Body of pancreas (tissue), 4 donors: ENCODE data around the gene TARDBP. TPM values are rescaled to one million over a fixed set of nuclear protein-coding genes. Genes with fewer than 3 reads are reported as not detected.
A peak's percentile ranks its signal among the peaks of the same experiment; 100 is the strongest.
"Not testable (repeated sequence)": the region's sequence is repeated elsewhere in the genome, so short reads cannot be mapped to it uniquely, and the experiment has no call there.

Experiments used
- ATAC-seq: fragments of 150-250 bp; one replicate; pipeline ENCODE4 v1.9.1; 2016
- DNase-seq, 4 donors: peaks; one replicate each; pipeline ENCODE4 v3.0.0-alpha.2; 2019
- H3K27ac ChIP-seq, 4 donors: fragments of 200-600 bp; sonication (generic); 1 replicate in 3 of 4; 2 replicates in 1 of 4; pipeline versions ENCODE4 v1.5.1 to v1.6.1; 2016 to 2019; ENCODE audit warnings: mild to moderate bottlenecking in 1 of 4, mixed read lengths in 1 of 4, moderate library complexity in 1 of 4
- H3K27me3 ChIP-seq, 2 donors: fragments of 200-600 bp; sonication (generic); one replicate each; pipeline ENCODE4 v1.6.0; 2016; ENCODE audit warnings: mild to moderate bottlenecking in 1 of 2
- H3K36me3 ChIP-seq, 2 donors: fragments of 200-600 bp; sonication (generic); replicated peaks in 1 of 2; 2 replicates each; pipeline ENCODE4 v1.5.1; 2016; ENCODE audit warnings: low read depth in 2 of 2; ENCODE audit not compliant: insufficient read depth in 1 of 2
- H3K4me1 ChIP-seq: fragments of 200-600 bp; sonication (generic); one replicate; pipeline ENCODE4 v1.6.0; 2016
- H3K4me3 ChIP-seq, 2 donors: fragments of 200-600 bp; sonication (generic); 1 replicate in 1 of 2; 2 replicates in 1 of 2; pipeline ENCODE4 v1.5.1; 2016 to 2019
- H3K9me3 ChIP-seq, 3 donors: fragments of 200-600 bp; sonication (generic); 1 replicate in 2 of 3; 2 replicates in 1 of 3; pipeline ENCODE4 v1.5.1; 2016
- POLR2A ChIP-seq, 3 donors: fragments of 450-650 bp; IDR thresholded peaks; one replicate each; pipeline ENCODE4 v1.6.1; 2016; ENCODE audit warnings: antibody characterized with exemption in 3 of 3, mild to moderate bottlenecking in 2 of 3
- WGBS, 2 donors: methylation state at CpG; one replicate each; pipeline ENCODE4 v1.1.5; 2017; 5-methylcytosine and 5-hydroxymethylcytosine counted together
- intact Hi-C: fragments of 100-400 bp; cut with DNase I; formaldehyde crosslinking; loops from one replicate; pipeline ENCODE4 v1.15.1; 2023
- total RNA-seq, 2 donors: library from RNA; depleted of rRNA; stranded (reverse); fragments of >200 nt; gene quantifications; one replicate each; pipeline ENCODE4 v1.1.0, GENCODE V29; 2016
- TF ChIP-seq, protein P1 (sequence below), 7 experiments: fragments of 450-650 bp in 4 of 7; fragments of 200-600 bp in 3 of 7; sonication (generic) in 3 of 7; IDR thresholded peaks; one replicate each; pipeline ENCODE4 v1.5.1; 2016 to 2019; ENCODE audit warnings: antibody characterized with exemption in 7 of 7

TARDBP gene
- total RNA-seq, 2 donors from 2014 or later: 104 to 136 TPM

DNA sequence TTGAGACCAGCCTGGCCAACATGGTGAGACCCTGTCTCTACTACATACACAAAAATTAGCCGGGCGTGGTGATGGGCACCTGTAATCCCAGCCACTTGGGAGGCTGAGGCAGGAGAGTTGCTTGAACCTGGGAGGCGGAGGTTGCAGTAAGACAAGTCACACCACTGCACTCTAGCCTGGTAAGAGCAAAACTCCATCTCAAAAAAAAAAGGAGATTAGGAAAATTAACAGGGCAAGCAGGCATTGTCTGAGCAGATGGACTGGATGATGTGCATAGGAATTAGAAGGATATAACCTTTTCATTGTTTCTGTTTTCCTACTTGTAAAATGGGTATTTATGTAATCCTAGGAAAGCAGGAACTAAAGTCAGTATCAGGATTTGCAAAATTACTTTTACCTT lies 15.6 kb downstream of the TARDBP start:
- Histone ChIP-seq H3K4me3 (no peak overlapping the region), H3K36me3 (peaks cover 0 to 15% of the 10 kb centered on the region in 2 donors), H3K9me3 (no peaks in the 10 kb centered on the region), H3K27ac (no peak overlapping the region), H3K27me3 (no peaks in the 10 kb centered on the region), H3K4me1 (no peaks in the 10 kb centered on the region)
- no peak for TF ChIP-seq POLR2A (IDR thresholded peaks at IDR 0.05)
- TF ChIP-seq, protein P1, sequence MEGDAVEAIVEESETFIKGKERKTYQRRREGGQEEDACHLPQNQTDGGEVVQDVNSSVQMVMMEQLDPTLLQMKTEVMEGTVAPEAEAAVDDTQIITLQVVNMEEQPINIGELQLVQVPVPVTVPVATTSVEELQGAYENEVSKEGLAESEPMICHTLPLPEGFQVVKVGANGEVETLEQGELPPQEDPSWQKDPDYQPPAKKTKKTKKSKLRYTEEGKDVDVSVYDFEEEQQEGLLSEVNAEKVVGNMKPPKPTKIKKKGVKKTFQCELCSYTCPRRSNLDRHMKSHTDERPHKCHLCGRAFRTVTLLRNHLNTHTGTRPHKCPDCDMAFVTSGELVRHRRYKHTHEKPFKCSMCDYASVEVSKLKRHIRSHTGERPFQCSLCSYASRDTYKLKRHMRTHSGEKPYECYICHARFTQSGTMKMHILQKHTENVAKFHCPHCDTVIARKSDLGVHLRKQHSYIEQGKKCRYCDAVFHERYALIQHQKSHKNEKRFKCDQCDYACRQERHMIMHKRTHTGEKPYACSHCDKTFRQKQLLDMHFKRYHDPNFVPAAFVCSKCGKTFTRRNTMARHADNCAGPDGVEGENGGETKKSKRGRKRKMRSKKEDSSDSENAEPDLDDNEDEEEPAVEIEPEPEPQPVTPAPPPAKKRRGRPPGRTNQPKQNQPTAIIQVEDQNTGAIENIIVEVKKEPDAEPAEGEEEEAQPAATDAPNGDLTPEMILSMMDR (IDR thresholded peaks at IDR 0.05): no peak
- DNase-seq (no peak), ATAC-seq (no peak)
- intact Hi-C loops: no loop called here
- whole genome bisulfite sequencing, 2 donors: 91 to 93% methylated on average over 3 of the region's 3 CpGs

DNA sequence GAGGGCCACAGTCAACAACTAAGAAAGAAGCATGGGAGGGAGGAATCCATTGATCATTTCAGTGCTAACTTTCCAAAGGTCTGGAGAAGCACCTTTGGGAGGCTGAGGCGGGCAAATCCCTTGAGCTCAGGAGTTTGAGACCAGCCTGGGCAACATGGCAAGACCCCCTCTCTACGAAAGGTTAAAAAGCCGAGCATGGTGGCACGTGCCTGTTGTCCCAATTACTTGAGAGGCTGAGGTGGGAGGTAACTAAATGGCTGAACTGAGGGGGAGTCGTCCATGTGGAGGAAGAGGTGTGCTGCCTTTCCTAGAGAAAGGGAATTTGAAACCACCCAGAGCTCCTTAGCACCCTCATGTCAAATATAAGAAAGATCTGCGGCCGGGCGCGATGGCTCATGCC lies 18.4 kb downstream of the TARDBP start:
- intact Hi-C loops: loop anchor here (10.0 kb wide), 1 partner anchor 604 kb away; no protein-coding TSS in a partner anchor
- WGBS, 2 donors: 87 to 90% methylated on average over 7 to 9 of the region's 9 CpGs
- TF ChIP-seq, protein P1 (IDR thresholded peaks at IDR 0.05): no peak
- TF ChIP-seq POLR2A (IDR thresholded peaks at IDR 0.05): no peak
- Histone ChIP-seq H3K4me1 (no peaks in the 10 kb centered on the region), H3K27me3 (no peaks in the 10 kb centered on the region), H3K36me3 (peaks cover 0 to 7% of the 10 kb centered on the region in 2 donors), H3K4me3 (no peak overlapping the region), H3K27ac (no peak overlapping the region), H3K9me3 (no peaks in the 10 kb centered on the region)
- DNase-seq: no peak
- ATAC-seq: no peak

DNA sequence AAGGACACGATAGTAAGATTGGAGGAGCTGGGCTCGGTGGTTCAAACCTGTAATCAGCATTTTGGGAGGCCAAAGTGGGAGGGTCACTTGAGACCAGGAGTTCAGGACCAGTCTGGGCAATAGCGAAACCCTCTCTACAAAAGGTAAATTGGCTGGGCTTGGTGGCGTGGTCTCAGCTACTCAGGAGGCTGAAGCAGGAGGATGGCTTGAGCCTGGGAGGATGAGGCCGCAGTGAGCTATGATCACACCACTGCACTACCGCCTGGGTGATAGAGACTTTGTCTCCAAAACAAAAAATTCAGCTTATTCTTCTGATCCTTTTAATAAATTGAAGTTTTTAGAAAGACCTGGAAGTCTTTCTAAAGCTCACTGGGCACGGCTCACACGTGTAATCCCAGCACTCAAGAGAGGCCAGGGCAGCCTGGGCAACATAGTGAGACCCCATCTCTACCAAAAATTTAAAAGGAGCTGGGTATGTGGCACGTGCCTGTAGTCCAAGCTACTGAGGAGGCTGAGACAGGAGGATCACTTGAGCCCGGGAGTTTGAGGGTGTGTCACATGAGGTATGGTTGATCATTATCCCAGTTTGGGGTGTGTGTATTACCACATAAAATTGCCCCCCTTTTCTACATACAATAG lies 19.3 kb downstream of the TARDBP start:
- Histone ChIP-seq H3K27me3 (no peaks in the 10 kb centered on the region), H3K4me1 (no peaks in the 10 kb centered on the region), H3K9me3 (no peaks in the 10 kb centered on the region), H3K36me3 (peaks cover 0 to 4% of the 10 kb centered on the region in 2 donors), H3K4me3 (no peak overlapping the region), H3K27ac (no peak overlapping the region)
- no peak for TF ChIP-seq POLR2A (IDR thresholded peaks at IDR 0.05)
- TF ChIP-seq, protein P1 (IDR thresholded peaks at IDR 0.05): no peak
- 88 to 97% methylated on average over 10 of the region's 10 CpGs for WGBS, 2 donors
- ATAC-seq (no peak), DNase-seq (no peak)
- intact Hi-C loops: loop anchor here (10.0 kb wide), 1 partner anchor 603 kb away; no protein-coding TSS in a partner anchor

DNA sequence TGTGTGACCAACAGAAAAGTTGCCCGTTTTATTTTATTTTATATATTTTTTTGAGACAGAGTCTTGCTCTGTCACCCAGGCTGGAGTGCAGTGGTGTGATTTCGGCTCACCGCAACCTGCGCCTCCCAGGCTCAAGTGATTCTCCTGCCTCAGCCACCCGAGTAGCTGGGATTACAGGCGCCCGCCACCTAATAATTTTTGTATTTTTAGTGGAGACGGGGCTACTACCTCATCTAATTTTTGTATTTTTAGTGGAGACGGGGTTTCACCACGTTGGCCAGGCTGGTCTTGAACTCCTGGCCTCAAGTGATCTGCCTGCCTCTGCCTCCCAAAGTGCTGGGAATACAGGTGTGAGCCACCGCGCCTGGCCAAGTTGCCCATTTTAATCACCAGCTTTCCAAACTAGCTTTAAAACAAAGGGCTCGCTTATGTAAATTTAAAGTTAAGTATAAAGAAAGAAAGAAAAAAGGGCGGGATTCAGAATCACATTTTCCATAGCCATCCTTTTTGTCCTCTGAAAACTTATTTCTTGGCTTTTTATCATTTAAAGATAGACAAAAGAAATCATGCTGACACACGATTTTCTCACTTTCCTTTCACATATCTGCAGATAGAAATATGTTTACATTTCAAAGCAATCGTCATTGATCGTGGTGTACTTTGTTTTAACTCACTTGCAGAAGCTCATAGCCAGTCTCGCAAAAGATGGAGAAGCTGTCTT lies 24.7 kb downstream of the TARDBP start:
- H3K27me3 ChIP-seq, H3K9me3 ChIP-seq, H3K4me1 ChIP-seq, H3K4me3 ChIP-seq, DNase-seq, ATAC-seq, H3K36me3 ChIP-seq, H3K27ac ChIP-seq: not testable (repeated sequence)
- WGBS, 2 donors: 43 to 44% methylated on average over 18 of the region's 18 CpGs
- intact Hi-C loops: loop anchor here (10.0 kb wide), 1 partner anchor 598 kb away; no protein-coding TSS in a partner anchor

DNA sequence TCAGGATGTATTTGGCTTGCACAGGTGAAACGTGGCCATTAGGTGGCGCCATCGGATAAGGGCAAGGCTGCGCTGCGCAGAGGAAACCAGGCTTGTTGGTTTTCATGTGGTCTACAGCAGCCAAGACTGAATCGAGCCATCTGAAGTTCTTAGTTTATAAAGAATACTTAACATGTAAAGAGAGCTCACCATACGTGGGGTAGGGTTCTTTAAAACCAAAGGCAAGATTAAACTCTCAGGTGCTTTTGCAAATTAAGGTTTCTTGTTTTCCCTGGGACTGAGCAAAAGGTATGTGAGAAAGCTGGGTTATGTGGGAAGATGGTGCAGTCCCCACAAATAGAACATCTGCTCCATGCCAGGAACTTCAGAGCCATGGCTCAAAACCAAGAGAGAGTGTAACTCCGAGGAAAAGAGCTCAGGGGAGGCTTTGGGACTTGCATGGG lies 25.3 kb downstream of the TARDBP start:
- DNase-seq: peak; percentile 89 to 91 (median 91)
- no peaks in the 10 kb centered on the region for H3K27me3 ChIP-seq
- peak; percentile 92 for ATAC-seq
- H3K4me1 ChIP-seq: no peaks in the 10 kb centered on the region
- H3K36me3 ChIP-seq: no peaks in the 10 kb centered on the region
- no peaks in the 10 kb centered on the region for H3K9me3 ChIP-seq
- no peak overlapping the region for H3K27ac ChIP-seq
- intact Hi-C loops: loop anchor here (10.0 kb wide), 1 partner anchor 597 kb away; no protein-coding TSS in a partner anchor
- 1% methylated on average over 8 of the region's 8 CpGs for WGBS, 2 donors
- no peak for TF ChIP-seq POLR2A (IDR thresholded peaks at IDR 0.05)
- TF ChIP-seq, protein P1 (IDR thresholded peaks at IDR 0.05): peak; percentile 82 to 98 (median 97)
- no peak overlapping the region for H3K4me3 ChIP-seq
